ENCODE measurements around the gene DOLPP1. TPM values are rescaled to one million over a fixed set of nuclear protein-coding genes. Genes with fewer than 3 reads are reported as not detected.
"Not testable (repeated sequence)": the region's sequence is repeated elsewhere in the genome, so short reads cannot be mapped to it uniquely, and the experiment has no call there.

The DOLPP1 gene
- total RNA-seq, 1 donor from 2014 or later, result 44.2 TPM

GRCh38 chr9:129110740-129111527 is 30.0 kb downstream of the DOLPP1 start, which contains the start of the genes CRAT and PTPA:
Gene CRAT (minus strand): TSS chr9:129110793. CDS start chr9:129110509, 284 bp downstream.
Gene PTPA (plus strand): TSS chr9:129111415. CDS start chr9:129111601, 186 bp downstream.
- Mint-ChIP-seq H3K4me1 (ENCODE audit: low read depth, unreplicated experiment) (peaks cover 13% of the 10 kb centered on the region), H3K27ac (ENCODE audit: unreplicated experiment) (peak within 1 kb of the TSS; percentile 98), H3K4me3 (ENCODE audit: unreplicated experiment) (peak within 1 kb of the TSS; percentile 91), H3K9me3 (ENCODE audit: unreplicated experiment) (peaks cover 5% of the 10 kb centered on the region), H3K27me3 (ENCODE audit: unreplicated experiment) (peaks cover 12% of the 10 kb centered on the region), H3K36me3 (ENCODE audit: unreplicated experiment) (no peaks in the 10 kb centered on the region)
- TF ChIP-seq, protein P1, sequence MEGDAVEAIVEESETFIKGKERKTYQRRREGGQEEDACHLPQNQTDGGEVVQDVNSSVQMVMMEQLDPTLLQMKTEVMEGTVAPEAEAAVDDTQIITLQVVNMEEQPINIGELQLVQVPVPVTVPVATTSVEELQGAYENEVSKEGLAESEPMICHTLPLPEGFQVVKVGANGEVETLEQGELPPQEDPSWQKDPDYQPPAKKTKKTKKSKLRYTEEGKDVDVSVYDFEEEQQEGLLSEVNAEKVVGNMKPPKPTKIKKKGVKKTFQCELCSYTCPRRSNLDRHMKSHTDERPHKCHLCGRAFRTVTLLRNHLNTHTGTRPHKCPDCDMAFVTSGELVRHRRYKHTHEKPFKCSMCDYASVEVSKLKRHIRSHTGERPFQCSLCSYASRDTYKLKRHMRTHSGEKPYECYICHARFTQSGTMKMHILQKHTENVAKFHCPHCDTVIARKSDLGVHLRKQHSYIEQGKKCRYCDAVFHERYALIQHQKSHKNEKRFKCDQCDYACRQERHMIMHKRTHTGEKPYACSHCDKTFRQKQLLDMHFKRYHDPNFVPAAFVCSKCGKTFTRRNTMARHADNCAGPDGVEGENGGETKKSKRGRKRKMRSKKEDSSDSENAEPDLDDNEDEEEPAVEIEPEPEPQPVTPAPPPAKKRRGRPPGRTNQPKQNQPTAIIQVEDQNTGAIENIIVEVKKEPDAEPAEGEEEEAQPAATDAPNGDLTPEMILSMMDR (IDR thresholded peaks at IDR 0.05; ENCODE audit: partially characterized antibody, unreplicated experiment), result no peak
- peak; percentile 98 for DNase-seq

- peak overlapping the region; percentile 97 for H3K27ac Mint-ChIP-seq (ENCODE audit: unreplicated experiment)
These were observed 30.7 kb downstream of the DOLPP1 start for GRCh38 chr9:129111528-129112151.

GRCh38 chr9:129112526-129112925 is 31.6 kb downstream of the DOLPP1 start:
- peaks cover 10% of the 10 kb centered on the region for H3K27me3 Mint-ChIP-seq (ENCODE audit: unreplicated experiment)
- H3K36me3 Mint-ChIP-seq (ENCODE audit: unreplicated experiment); DNase-seq; H3K9me3 Mint-ChIP-seq (ENCODE audit: unreplicated experiment): not testable (repeated sequence)
- H3K4me1 Mint-ChIP-seq (ENCODE audit: low read depth, unreplicated experiment), result peaks cover 13% of the 10 kb centered on the region
- H3K27ac Mint-ChIP-seq (ENCODE audit: unreplicated experiment), result peak overlapping the region; percentile 97
- H3K4me3 Mint-ChIP-seq (ENCODE audit: unreplicated experiment), result peak overlapping the region; percentile 88

More at GRCh38 chr9:129111528-129112151, 30.7 kb downstream of the DOLPP1 start:
- peak; percentile 53 for DNase-seq
- H3K27me3 Mint-ChIP-seq (ENCODE audit: unreplicated experiment), result peaks cover 11% of the 10 kb centered on the region
- peak overlapping the region; percentile 88 for H3K4me3 Mint-ChIP-seq (ENCODE audit: unreplicated experiment)
- no peaks in the 10 kb centered on the region for H3K36me3 Mint-ChIP-seq (ENCODE audit: unreplicated experiment)
- peaks cover 13% of the 10 kb centered on the region for H3K4me1 Mint-ChIP-seq (ENCODE audit: low read depth, unreplicated experiment)
- peaks cover 5% of the 10 kb centered on the region for H3K9me3 Mint-ChIP-seq (ENCODE audit: unreplicated experiment)
- TF ChIP-seq, protein P1 (IDR thresholded peaks at IDR 0.05; ENCODE audit: partially characterized antibody, unreplicated experiment), result no peak

- Mint-ChIP-seq H3K27me3 (ENCODE audit: unreplicated experiment) (peaks cover 10% of the 10 kb centered on the region), H3K9me3 (ENCODE audit: unreplicated experiment) (peaks cover 5% of the 10 kb centered on the region), H3K4me1 (ENCODE audit: low read depth, unreplicated experiment) (peaks cover 13% of the 10 kb centered on the region), H3K36me3 (ENCODE audit: unreplicated experiment) (no peaks in the 10 kb centered on the region), H3K27ac (ENCODE audit: unreplicated experiment) (no peak overlapping the region), H3K4me3 (ENCODE audit: unreplicated experiment) (no peak overlapping the region)
- DNase-seq, result no peak
- TF ChIP-seq, protein P1 (IDR thresholded peaks at IDR 0.05; ENCODE audit: partially characterized antibody, unreplicated experiment), result no peak
These were observed 32.9 kb downstream of the DOLPP1 start for GRCh38 chr9:129113645-129114304.

- Mint-ChIP-seq H3K9me3 (ENCODE audit: unreplicated experiment) (peaks cover 2% of the 10 kb centered on the region), H3K36me3 (ENCODE audit: unreplicated experiment) (no peaks in the 10 kb centered on the region), H3K27me3 (ENCODE audit: unreplicated experiment) (no peaks in the 10 kb centered on the region), H3K27ac (ENCODE audit: unreplicated experiment) (no peak overlapping the region), H3K4me1 (ENCODE audit: low read depth, unreplicated experiment) (peaks cover 8% of the 10 kb centered on the region), H3K4me3 (ENCODE audit: unreplicated experiment) (no peak overlapping the region)
- TF ChIP-seq, protein P1 (IDR thresholded peaks at IDR 0.05; ENCODE audit: partially characterized antibody, unreplicated experiment), result no peak
- no peak for DNase-seq
These were observed 37.9 kb downstream of the DOLPP1 start for GRCh38 chr9:129118799-129119198.

Measured in glutamatergic neuron (in vitro differentiated cells).